ENCODE measurements around the gene ABHD6.

DNA sequence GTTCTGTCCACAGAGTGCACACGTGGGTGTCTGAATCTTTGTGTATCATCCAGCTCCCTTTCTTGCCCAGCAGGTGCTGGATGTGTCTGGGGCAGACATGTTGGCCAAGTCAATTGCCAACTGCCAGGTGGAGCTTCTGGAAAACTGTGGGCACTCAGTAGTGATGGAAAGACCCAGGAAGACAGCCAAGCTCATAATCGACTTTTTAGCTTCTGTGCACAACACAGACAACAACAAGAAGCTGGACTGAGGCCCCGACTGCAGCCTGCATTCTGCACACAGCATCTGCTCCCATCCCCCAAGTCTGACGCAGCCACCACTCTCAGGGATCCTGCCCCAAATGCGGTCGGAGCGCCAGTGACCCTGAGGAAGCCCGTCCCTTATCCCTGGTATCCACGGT is 55.9 kb downstream of the ABHD6 start:
- TF ChIP-seq, protein P1, sequence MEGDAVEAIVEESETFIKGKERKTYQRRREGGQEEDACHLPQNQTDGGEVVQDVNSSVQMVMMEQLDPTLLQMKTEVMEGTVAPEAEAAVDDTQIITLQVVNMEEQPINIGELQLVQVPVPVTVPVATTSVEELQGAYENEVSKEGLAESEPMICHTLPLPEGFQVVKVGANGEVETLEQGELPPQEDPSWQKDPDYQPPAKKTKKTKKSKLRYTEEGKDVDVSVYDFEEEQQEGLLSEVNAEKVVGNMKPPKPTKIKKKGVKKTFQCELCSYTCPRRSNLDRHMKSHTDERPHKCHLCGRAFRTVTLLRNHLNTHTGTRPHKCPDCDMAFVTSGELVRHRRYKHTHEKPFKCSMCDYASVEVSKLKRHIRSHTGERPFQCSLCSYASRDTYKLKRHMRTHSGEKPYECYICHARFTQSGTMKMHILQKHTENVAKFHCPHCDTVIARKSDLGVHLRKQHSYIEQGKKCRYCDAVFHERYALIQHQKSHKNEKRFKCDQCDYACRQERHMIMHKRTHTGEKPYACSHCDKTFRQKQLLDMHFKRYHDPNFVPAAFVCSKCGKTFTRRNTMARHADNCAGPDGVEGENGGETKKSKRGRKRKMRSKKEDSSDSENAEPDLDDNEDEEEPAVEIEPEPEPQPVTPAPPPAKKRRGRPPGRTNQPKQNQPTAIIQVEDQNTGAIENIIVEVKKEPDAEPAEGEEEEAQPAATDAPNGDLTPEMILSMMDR (IDR thresholded peaks at IDR 0.05): no peak
- TF ChIP-seq POLR2A (IDR thresholded peaks at IDR 0.05) (no peak), POLR2AphosphoS5 (IDR thresholded peaks at IDR 0.05) (no peak), EP300 (IDR thresholded peaks at IDR 0.05) (no peak)

Measured in upper lobe of left lung (tissue), 4 donors.